SK-N-SH (cell line): ENCODE data around the gene AGBL1.

Experiments used
- CHD2 ChIP-seq: fragments of 150-350 bp; IDR thresholded peaks from 2 replicates; pipeline ENCODE4 v1.6.1; 2018; ENCODE audit warnings: low read length; ENCODE audit not compliant: partially characterized antibody
- ELF1 ChIP-seq: IDR thresholded peaks from 2 replicates; pipeline ENCODE4 v1.4.0; 2012
- EP300 ChIP-seq, 2 experiments: IDR thresholded peaks; 2 replicates each; pipeline versions ENCODE4 v1.4.0 to v1.6.1; 2012; ENCODE audit warnings: borderline replicate concordance in 1 of 2, low read depth in 1 of 2, low read length in 1 of 2
- JUND ChIP-seq: IDR thresholded peaks from 2 replicates; pipeline ENCODE4 v1.4.0; 2012
- MEF2A ChIP-seq: IDR thresholded peaks from 2 replicates; pipeline ENCODE4 v1.4.0; 2012; ENCODE audit warnings: low read depth, borderline replicate concordance
- POLR2AphosphoS5 ChIP-seq: IDR thresholded peaks from 2 replicates; pipeline ENCODE4 v1.6.1; 2012; ENCODE audit warnings: low read depth, low read length
- SIN3A ChIP-seq: IDR thresholded peaks from 2 replicates; pipeline ENCODE4 v1.6.1; 2012; ENCODE audit warnings: low read depth, mild to moderate bottlenecking, low read length, moderate library complexity, borderline replicate concordance
- TCF12 ChIP-seq: IDR thresholded peaks from 2 replicates; pipeline ENCODE4 v1.4.0; 2012
- TF ChIP-seq, protein P1 (sequence below): fragments of 200-600 bp; sonication (generic); IDR thresholded peaks from 2 replicates; pipeline ENCODE4 v1.6.1; 2017; ENCODE audit warnings: antibody characterized with exemption, mild to moderate bottlenecking, moderate library complexity
- TF ChIP-seq, protein P2 (sequence below): IDR thresholded peaks from 2 replicates; pipeline ENCODE4 v1.6.1; 2012; ENCODE audit warnings: mild to moderate bottlenecking, low read depth, low read length, moderate library complexity
- TF ChIP-seq, protein P3 (sequence below): fragments of 150-350 bp; IDR thresholded peaks from 2 replicates; pipeline ENCODE4 v1.6.1; 2017; ENCODE audit warnings: antibody characterized with exemption, low read length, low read depth, borderline replicate concordance

DNA sequence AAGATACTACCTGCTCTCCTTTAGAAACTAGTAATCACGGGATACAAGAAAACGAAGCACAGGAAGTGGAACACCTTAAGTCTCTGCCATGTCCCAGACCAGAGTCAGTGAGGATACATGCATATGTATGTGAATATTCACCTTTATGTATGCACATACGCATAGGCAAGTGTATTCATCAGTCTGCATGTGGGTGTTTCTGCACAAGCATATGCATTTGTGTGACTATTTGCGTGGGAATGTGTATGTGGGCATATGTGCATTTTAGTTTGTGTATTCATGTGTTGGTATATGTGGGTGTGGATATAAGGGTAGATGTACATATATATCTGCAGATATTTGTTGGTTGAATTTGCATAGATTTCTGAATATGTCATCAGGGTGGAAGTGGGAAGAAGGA is 889.7 kb downstream of the AGBL1 start:
- TF ChIP-seq POLR2AphosphoS5 (no peak), EP300 (IDR thresholded peaks at IDR 0.05; ENCODE audit: borderline replicate concordance in 1 of 2, low read depth in 1 of 2, low read length in 1 of 2) (no peak), CHD2 (no peak), SIN3A (no peak), JUND (no peak), MEF2A (no peak), TCF12 (no peak), ELF1 (no peak)
- TF ChIP-seq, protein P1, sequence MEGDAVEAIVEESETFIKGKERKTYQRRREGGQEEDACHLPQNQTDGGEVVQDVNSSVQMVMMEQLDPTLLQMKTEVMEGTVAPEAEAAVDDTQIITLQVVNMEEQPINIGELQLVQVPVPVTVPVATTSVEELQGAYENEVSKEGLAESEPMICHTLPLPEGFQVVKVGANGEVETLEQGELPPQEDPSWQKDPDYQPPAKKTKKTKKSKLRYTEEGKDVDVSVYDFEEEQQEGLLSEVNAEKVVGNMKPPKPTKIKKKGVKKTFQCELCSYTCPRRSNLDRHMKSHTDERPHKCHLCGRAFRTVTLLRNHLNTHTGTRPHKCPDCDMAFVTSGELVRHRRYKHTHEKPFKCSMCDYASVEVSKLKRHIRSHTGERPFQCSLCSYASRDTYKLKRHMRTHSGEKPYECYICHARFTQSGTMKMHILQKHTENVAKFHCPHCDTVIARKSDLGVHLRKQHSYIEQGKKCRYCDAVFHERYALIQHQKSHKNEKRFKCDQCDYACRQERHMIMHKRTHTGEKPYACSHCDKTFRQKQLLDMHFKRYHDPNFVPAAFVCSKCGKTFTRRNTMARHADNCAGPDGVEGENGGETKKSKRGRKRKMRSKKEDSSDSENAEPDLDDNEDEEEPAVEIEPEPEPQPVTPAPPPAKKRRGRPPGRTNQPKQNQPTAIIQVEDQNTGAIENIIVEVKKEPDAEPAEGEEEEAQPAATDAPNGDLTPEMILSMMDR = no peak
- TF ChIP-seq, protein P2, sequence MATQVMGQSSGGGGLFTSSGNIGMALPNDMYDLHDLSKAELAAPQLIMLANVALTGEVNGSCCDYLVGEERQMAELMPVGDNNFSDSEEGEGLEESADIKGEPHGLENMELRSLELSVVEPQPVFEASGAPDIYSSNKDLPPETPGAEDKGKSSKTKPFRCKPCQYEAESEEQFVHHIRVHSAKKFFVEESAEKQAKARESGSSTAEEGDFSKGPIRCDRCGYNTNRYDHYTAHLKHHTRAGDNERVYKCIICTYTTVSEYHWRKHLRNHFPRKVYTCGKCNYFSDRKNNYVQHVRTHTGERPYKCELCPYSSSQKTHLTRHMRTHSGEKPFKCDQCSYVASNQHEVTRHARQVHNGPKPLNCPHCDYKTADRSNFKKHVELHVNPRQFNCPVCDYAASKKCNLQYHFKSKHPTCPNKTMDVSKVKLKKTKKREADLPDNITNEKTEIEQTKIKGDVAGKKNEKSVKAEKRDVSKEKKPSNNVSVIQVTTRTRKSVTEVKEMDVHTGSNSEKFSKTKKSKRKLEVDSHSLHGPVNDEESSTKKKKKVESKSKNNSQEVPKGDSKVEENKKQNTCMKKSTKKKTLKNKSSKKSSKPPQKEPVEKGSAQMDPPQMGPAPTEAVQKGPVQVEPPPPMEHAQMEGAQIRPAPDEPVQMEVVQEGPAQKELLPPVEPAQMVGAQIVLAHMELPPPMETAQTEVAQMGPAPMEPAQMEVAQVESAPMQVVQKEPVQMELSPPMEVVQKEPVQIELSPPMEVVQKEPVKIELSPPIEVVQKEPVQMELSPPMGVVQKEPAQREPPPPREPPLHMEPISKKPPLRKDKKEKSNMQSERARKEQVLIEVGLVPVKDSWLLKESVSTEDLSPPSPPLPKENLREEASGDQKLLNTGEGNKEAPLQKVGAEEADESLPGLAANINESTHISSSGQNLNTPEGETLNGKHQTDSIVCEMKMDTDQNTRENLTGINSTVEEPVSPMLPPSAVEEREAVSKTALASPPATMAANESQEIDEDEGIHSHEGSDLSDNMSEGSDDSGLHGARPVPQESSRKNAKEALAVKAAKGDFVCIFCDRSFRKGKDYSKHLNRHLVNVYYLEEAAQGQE = no peak
- TF ChIP-seq, protein P3, sequence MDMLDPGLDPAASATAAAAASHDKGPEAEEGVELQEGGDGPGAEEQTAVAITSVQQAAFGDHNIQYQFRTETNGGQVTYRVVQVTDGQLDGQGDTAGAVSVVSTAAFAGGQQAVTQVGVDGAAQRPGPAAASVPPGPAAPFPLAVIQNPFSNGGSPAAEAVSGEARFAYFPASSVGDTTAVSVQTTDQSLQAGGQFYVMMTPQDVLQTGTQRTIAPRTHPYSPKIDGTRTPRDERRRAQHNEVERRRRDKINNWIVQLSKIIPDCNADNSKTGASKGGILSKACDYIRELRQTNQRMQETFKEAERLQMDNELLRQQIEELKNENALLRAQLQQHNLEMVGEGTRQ = no peak
